ENCODE results near the gene TYW5. TPM values are rescaled to one million over a fixed set of nuclear protein-coding genes. Genes with fewer than 3 reads are reported as not detected.

TYW5 gene, protein sequence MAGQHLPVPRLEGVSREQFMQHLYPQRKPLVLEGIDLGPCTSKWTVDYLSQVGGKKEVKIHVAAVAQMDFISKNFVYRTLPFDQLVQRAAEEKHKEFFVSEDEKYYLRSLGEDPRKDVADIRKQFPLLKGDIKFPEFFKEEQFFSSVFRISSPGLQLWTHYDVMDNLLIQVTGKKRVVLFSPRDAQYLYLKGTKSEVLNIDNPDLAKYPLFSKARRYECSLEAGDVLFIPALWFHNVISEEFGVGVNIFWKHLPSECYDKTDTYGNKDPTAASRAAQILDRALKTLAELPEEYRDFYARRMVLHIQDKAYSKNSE
- total RNA-seq, result 10 to 100 TPM; 15.9 to 17.4 (median 16.9) TPM
- 15.5 TPM for total RNA-seq (2013)

DNA sequence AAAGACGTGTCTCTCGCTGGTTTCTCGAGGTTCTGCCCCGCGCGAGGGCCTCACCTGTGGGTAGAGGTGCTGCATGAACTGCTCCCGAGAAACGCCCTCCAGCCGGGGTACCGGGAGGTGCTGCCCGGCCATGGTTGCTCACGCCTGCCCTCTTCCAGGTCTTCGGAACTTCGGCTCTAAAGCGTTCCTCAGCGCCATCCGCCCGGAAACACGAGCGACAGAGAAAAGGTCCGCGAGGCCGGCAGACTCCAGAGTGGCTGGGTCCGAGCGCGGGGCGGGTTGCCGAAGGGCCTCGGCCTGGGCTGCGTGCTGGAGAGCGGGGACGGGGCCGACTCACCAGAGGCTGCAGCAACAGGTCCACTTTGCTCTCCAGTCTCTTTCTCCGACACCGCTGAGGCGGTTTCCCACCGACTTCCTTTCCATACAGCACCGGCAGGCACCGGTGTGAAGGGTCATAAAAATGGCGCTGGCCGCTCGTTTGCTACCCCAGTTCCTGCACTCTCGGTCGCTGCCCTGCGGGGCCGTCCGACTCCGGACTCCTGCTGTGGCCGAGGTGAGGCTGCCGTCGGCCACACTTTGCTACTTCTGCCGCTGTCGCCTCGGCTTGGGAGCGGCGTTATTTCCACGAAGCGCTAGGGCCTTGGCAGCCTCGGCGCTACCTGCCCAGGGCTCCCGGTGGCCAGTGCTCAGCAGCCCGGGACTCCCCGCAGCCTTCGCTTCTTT is at the start of gene TYW5, which contains the start of gene MAIP1:
TSS of gene TYW5 (minus strand) at position 153 of the 723 bp plus-strand sequence. CDS start at position 132, 21 bp downstream.
TSS of gene MAIP1 (plus strand) at position 244 of the 723 bp plus-strand sequence. CDS start at position 461, 217 bp downstream.
- H3K9me3 ChIP-seq (ENCODE audit: control insufficient read depth, insufficient read depth, low read length), result no peaks in the 10 kb centered on the region
- H3K27me3 ChIP-seq (ENCODE audit: control insufficient read depth, insufficient read depth, low read length), result no peaks in the 10 kb centered on the region
- Mint-ChIP-seq H3K9me3 (no peaks in the 10 kb centered on the region), H3K4me1 (peaks cover 51 to 53% of the 10 kb centered on the region in 2 donors), H3K36me3 (no peaks in the 10 kb centered on the region), H3K27me3 (ENCODE audit: low read depth in 2 of 2) (no peaks in the 10 kb centered on the region), H3K4me3 (peak within 1 kb of the TSS; percentile 97), H3K27ac (peak within 1 kb of the TSS; percentile 92 to 95)
- TF ChIP-seq, protein P1, sequence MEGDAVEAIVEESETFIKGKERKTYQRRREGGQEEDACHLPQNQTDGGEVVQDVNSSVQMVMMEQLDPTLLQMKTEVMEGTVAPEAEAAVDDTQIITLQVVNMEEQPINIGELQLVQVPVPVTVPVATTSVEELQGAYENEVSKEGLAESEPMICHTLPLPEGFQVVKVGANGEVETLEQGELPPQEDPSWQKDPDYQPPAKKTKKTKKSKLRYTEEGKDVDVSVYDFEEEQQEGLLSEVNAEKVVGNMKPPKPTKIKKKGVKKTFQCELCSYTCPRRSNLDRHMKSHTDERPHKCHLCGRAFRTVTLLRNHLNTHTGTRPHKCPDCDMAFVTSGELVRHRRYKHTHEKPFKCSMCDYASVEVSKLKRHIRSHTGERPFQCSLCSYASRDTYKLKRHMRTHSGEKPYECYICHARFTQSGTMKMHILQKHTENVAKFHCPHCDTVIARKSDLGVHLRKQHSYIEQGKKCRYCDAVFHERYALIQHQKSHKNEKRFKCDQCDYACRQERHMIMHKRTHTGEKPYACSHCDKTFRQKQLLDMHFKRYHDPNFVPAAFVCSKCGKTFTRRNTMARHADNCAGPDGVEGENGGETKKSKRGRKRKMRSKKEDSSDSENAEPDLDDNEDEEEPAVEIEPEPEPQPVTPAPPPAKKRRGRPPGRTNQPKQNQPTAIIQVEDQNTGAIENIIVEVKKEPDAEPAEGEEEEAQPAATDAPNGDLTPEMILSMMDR (IDR thresholded peaks at IDR 0.05), result no peak
- peaks cover 25% of the 10 kb centered on the region for H3K4me1 ChIP-seq (ENCODE audit: control insufficient read depth, insufficient read depth, low read length)
- H3K4me3 ChIP-seq (ENCODE audit: low read length), result peak within 1 kb of the TSS; percentile 95
- intact Hi-C loops (cut with micrococcal nuclease), result no loop called here
- WGBS (ENCODE audit: insufficient coverage), result under 1% methylated on average over 64 of the region's 64 CpGs
- ATAC-seq (peak; percentile 87 to 93 (median 88)), DNase-seq (peak; percentile 74 to 87)
- H3K27ac ChIP-seq (ENCODE audit: low read length), result peak within 1 kb of the TSS; percentile 79
- H3K36me3 ChIP-seq (ENCODE audit: control insufficient read depth, insufficient read depth, low read length), result peaks cover 16% of the 10 kb centered on the region

DNA sequence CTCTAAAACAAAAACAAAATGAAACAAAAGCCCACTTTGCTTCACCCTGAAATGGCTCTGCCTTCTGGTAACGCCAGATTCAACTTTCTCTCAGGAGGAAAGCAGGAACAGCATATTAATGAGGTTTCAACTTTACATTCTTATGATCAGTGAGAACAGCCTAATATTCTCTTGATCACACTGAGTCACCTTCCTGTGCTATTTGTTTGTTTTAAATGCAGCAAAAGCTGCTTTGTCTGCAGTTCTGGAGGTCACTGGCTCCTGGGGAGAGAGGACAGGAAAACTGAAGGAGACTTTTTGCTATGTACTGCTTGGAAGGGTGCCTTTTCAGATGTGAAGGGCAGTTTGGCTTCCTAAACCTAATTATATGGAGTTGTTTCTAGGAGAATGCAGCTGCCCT is 48.2 kb upstream of the TYW5 start:
- WGBS (ENCODE audit: insufficient coverage), result 70% methylated on average over 1 of the region's 1 CpG
- no peak for DNase-seq
- H3K9me3 ChIP-seq (ENCODE audit: control insufficient read depth, insufficient read depth, low read length), result no peaks in the 10 kb centered on the region
- H3K4me1 Mint-ChIP-seq, result no peaks in the 10 kb centered on the region
- no peaks in the 10 kb centered on the region for H3K36me3 Mint-ChIP-seq
- no peak overlapping the region for H3K27ac Mint-ChIP-seq
- no peak for ATAC-seq
- no peak overlapping the region for H3K27ac ChIP-seq (ENCODE audit: low read length)
- intact Hi-C loops (cut with micrococcal nuclease), result no loop called here
- no peaks in the 10 kb centered on the region for H3K9me3 Mint-ChIP-seq
- no peaks in the 10 kb centered on the region for H3K4me1 ChIP-seq (ENCODE audit: control insufficient read depth, insufficient read depth, low read length)
- H3K4me3 Mint-ChIP-seq, result no peak overlapping the region
- no peak overlapping the region for H3K4me3 ChIP-seq (ENCODE audit: low read length)
- H3K27me3 ChIP-seq (ENCODE audit: control insufficient read depth, insufficient read depth, low read length), result peaks cover 2% of the 10 kb centered on the region
- no peaks in the 10 kb centered on the region for H3K36me3 ChIP-seq (ENCODE audit: control insufficient read depth, insufficient read depth, low read length)
- peaks cover 5 to 18% of the 10 kb centered on the region in 2 donors for H3K27me3 Mint-ChIP-seq (ENCODE audit: low read depth in 2 of 2)
- TF ChIP-seq, protein P1 (IDR thresholded peaks at IDR 0.05), result no peak

DNA sequence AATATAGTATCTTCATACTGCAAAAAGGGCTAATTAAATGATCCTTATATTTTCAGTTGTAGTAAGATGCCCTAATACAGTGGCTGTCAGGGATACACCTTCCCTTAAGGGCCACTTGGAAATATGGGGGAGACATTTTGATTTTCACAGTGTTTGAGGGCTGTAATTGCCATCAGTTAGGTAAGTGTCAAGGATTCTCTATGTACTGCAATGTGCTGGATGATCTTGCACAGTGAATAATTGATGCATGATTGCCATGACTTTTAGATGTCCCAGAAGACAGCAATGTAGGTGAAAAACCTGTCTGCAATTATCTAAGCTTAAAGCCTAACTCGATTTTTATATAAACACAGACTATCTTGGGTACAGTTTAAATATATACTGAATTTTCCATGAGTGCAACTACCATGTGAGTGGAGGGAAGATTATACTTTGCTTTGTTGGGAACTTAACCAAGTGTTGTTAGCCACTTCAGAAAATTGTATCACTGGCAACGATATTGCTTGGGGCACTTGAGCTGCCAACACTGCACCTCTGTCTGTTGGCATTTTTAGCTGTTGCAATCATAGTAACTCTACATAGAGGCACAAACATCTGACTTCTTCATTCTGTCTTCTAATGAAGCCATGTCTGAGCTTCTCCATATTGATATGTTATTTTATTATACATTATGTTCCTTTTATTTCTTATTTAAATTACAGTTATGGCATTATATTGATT is 45.3 kb upstream of the TYW5 start:
- H3K4me1 ChIP-seq (ENCODE audit: control insufficient read depth, insufficient read depth, low read length), result no peaks in the 10 kb centered on the region
- H3K9me3 ChIP-seq (ENCODE audit: control insufficient read depth, insufficient read depth, low read length), result no peaks in the 10 kb centered on the region
- Mint-ChIP-seq H3K27me3 (ENCODE audit: low read depth in 2 of 2) (peaks cover 5 to 18% of the 10 kb centered on the region in 2 donors), H3K4me1 (no peaks in the 10 kb centered on the region), H3K9me3 (no peaks in the 10 kb centered on the region), H3K4me3 (no peak overlapping the region), H3K36me3 (no peaks in the 10 kb centered on the region), H3K27ac (no peak overlapping the region)
- H3K4me3 ChIP-seq (ENCODE audit: low read length), result no peak overlapping the region
- TF ChIP-seq, protein P1 (IDR thresholded peaks at IDR 0.05), result no peak
- no peaks in the 10 kb centered on the region for H3K36me3 ChIP-seq (ENCODE audit: control insufficient read depth, insufficient read depth, low read length)
- WGBS (ENCODE audit: insufficient coverage), result 100% methylated on average over 1 of the region's 2 CpGs
- ATAC-seq (no peak), DNase-seq (no peak)
- H3K27ac ChIP-seq (ENCODE audit: low read length), result no peak overlapping the region
- no peaks in the 10 kb centered on the region for H3K27me3 ChIP-seq (ENCODE audit: control insufficient read depth, insufficient read depth, low read length)
- intact Hi-C loops (cut with micrococcal nuclease), result no loop called here

Measured in natural killer cell (primary cell).